Medulla oblongata (tissue), 1 donor: ENCODE data around the gene HINFP.
A peak's percentile ranks its signal among the peaks of the same experiment; 100 is the strongest.
"Not testable (repeated sequence)": the region's sequence is repeated elsewhere in the genome, so short reads cannot be mapped to it uniquely, and the experiment has no call there.

Experiments used
- DNase-seq: peaks from one replicate; pipeline ENCODE4 v3.0.0-alpha.2; 2015; ENCODE audit errors: extremely low spot score

HINFP gene

DNA sequence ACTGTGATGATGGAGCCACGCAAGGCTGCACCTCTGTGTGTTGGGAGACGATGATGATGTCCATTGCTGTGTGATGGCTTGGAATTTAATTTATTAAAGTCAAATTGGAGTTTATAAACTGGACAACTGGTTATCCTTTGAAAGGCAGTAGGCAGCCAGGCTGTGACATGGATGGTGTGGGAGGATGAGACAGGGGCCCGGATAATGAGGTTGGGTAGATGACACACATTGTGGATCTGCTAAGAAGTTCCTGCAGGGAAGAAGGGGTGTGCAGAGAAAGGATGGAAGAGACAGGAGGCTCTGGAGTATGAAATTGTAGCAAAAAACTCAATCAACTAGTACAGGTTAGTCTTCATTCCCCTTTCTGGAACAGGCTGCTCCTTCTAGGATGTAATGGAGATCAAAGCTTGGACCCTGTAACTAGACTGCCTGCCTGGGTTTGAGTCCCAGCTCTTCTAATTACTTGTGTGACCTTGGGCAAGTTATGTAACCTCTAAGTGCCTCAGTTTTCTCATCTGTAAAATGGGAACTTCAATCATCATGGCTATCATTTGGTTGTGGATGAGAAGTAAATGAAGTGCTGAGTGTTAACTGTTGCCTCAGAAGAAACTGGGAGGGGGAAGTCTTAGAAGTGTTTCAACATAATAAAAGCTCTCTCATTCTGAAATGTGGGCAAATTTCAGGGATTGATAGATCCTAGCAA lies 4.2 kb upstream of the HINFP start:
- DNase-seq: no peak

DNA sequence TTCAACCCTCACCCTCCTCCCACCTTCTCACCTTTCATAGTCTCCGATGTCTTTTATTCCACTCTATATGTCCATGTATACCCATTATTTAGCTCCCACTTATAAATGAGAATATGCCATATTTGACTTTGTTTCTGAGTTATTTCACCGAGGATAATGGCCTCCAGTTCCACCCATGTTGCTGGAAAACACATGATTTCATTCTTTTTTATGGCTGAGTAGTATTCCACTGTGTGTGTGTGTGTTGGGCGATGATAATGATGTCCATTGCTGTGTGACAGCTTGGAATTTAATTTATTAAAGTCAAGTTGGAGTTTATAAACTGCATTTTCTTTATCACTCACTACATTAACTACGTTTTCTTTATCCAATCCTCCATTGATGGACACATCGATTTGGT lies 3.2 kb upstream of the HINFP start:
- no peak for DNase-seq

DNA sequence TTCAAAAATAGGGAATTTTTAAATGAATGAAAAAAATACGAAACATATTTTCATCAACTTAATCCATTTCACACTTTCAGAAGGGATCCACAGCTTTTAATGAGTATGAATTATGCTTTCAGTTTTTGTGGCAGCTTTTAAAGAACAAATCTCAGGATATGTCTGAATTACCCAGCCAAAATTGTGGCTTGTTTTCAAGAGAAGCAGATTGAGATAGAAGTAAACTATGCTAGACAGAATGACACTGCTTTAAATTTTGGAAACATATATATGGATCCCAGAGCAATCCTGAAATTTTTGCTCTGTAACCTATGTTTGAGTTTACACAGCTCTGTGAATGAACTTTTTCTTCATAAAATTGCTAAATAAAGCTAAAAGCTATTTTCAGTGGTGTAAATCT lies 2.4 kb upstream of the HINFP start:
- DNase-seq: no peak

DNA sequence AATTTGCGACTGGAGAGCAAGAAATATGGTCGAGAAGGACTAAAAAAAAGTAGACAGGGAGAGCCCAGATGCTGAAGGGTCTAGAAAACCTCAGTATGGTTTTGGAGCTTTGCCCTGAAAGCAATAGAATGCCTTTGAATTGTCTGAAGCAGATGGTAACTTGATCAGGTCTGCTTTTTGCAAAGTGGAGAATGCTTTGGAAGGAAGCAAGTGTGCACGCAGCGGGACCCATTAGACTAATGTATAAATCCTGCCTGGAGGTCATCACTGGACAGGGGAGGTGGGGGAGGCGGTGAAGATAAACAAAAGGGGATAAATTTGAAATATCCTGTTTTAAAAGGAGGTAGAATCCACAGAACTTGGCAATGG lies 757 bp upstream of the HINFP start:
- peak; percentile 44 for DNase-seq

DNA sequence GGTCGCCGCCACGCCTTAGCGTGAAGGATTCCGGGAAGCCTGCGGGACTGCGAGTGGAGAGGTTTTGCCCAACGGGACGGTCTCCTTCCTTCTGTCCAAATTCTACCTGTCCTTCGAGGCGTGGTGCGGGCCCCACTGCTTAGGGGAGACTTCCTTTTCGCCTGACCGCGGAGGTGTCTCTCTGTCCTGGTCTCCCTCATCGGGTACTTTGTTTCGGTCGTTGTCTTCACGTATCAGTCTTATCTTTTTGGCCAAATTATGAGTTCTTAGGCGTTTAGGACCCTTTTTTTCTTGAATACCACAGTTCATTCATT lies 388 bp downstream of the HINFP start:
- DNase-seq: no peak

DNA sequence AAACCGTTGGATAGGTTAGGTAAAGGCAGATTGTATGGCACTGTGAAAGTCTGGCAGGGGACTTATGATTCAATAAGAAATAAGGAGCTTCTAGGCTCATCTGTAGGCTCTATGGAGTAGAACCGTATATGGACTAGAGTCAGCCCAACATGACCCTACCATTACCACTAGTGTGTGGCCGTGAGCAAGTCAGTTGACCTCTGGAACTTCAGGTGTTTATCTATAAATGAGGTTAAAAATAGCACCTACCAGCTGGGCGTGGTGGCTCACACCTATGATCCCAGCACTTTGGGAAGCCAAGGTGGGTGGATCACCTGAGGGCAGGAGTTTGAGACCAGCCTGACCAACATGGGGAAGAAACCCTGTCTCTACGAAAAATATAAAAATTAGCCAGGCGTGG lies 4.4 kb downstream of the HINFP start:
- DNase-seq: no peak

DNA sequence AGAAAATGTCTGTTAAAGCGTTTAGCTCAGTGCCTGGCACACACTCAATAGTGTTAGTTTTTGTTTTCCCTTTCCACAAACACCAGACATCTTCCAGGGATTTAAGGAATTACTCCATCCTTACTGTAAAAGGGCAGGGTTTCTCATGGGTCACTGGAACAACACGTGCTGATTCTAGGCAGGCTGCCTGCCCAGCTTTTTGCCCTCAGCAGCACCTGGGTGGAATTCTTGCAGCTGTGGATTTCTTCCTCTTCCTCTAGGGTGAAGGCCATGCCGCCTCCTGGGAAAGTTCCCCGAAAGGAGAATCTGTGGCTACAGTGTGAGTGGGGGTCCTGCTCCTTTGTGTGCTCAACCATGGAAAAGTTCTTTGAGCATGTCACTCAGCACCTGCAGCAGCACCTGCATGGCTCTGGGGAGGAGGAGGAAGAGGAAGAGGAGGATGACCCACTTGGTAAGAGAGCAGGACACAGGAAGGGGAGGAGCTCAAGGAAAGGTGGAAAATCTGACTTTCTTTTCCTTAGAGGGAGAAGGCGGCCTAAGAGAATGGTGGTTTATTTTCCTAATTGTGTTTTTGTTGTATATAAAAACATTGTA lies 5.4 kb downstream of the HINFP start:
- DNase-seq: no peak

DNA sequence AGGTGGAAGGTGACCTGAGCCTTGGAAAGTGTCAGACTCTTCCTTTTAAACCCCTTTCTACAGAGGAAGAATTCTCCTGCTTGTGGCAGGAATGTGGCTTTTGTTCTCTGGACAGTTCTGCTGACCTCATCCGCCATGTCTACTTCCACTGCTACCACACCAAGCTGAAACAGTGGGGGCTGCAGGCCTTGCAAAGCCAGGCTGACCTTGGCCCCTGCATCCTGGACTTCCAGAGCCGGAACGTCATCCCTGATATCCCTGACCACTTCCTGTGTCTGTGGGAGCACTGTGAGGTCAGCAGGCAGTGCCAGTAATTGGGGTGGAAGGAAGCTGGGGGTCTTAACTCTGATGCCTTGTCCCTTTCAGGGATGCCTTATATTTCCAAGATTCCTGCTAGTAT lies 9.3 kb downstream of the HINFP start:
- DNase-seq: no peak

DNA sequence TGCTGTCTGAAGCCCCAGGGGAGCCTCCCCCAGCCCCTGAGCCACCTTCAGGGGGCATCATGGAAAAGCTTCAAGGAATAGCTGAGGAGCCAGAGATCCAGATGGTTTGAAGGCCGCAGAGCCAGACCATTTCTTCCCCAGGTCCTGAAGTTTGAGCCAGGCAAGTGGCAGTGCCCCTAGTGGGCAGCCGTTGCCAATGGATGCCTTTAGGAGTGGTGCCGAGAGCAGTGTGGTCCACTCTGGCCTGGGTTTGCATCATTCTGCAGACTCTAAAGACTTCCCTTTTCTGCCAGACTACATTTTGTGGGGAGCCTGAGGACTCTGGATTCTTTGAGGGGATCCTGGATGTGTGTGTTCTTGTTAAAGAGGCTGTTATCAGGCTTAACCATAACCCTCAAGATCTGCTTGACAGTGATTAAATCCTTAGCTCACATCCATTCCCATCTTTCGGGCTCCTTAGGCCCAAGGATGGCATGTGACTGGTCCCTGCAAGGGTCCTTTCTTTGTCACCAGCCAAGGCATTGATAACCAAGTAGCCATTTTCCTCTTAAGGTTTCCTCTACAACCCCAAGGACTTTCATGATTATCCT lies 13.1 kb downstream of the HINFP start:
- no peak for DNase-seq

DNA sequence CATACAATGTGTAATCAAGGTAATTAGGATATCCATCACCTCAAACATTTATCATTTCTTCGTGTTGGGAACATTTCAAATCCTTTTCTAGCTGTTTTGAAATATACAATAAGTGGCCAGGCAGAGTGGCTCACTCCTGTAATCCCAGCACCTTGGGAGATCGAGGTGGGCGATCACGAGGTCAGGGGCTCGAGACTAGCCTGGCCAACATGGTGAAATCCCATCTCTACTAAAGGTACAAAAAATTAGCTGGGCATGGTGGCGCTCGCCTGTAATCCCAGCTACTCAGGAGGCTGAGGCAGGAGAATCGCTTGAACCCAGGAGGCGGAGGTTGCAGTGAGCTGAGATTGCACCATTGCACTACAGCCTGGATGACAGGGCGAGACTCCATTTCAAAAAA lies 17.9 kb downstream of the HINFP start:
- DNase-seq: not testable (repeated sequence)

DNA sequence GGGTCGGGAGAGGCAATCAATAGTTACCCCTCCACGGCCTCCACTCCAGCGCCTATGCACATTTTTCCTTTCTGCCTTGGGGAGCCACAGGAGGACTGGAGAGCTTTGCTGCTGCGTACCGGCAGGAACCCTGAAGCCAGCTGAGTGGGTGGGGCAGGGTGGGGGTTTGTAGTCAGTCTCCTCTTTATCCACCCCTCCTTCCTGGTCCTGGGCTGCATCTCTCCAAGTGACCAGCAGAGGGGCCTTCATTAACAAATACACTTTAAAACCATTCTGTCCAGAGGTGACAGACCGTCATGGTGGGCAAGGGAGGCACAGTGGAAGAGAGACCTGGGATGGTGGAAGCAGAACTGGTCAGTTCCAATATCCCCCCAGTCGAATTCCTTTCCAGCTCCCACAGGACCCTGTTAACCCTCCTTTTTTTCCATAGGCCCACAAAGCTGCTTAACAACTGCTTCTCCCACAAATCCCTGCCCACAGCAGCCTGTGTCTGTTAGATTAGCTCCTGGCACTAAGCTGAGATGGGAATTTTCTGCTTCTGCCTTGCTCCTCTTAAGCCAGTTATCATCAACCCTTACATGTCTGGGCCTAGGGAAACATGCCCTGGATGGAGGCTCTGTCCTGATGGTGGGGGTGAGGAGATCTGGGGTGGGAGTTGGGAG lies 23.6 kb downstream of the HINFP start:
- peak; percentile 56 for DNase-seq

DNA sequence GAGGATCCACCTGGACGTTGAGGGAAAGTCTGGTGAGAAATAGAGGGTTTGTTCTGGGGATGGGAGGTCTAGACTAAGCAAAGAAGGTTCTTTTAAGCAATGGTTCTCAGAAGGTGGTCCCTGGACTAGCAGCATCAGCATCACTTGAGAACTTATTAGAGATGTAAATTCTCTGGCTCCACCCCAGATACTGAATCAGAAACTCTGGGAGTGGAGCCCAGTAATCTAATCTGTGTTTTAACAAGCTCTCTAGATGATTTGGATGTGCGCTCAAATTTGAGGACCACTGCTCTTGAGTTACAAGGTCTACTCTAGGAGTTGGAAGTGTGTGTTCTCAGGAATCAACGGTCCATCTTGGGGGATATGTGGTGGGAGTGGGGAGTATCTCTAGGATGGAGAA lies 24.2 kb downstream of the HINFP start:
- DNase-seq: no peak

DNA sequence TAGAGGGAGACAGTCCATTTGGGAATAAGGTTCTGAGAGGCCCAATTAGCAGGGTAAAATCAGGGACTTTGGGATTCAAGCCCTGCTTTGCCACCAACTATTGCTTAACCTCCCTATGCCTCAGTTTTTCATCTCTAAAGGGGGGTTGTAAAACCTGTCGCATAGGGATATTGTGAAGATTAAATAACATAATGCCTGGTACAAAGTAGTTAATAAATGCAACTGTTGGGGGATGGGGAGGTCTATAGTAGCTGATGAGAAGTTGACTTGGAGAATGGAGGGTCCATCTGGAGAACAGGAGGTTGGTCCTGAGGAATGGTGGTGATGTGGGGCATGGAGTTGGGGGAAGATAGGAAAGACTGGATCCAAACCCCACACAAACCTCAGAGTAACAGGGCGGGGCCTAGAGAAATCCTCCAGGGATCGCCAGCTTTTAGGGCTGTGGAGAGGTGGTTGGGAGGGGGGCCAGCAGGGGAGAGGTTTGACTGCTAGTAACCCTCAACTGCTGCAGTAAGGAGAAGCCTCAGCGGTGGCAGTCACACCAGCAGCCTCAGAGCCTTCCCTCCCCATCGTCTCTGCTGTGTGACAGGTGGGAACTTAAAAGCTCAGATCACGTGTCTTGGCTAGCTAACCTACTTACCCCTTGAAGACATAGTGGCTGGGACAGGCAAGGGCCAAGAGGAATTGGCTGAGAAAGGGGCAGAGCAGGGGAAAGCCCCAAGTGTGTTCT lies 26.4 kb downstream of the HINFP start:
- DNase-seq: no peak

DNA sequence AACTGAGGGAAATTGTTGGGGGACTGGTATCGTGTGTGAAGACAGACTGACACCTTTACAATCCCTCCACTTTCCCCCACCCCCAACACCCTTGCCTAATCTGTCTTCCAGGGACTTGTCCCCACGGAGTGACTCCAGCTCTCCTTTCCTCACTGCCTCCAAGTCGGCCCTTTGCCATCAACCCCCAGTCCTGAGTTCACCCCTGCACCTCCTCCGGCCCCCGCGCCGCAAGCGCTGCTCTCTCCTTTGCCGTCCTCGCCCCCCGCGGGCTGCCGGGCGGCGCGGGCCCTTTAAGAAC lies 27.3 kb downstream of the HINFP start:
- DNase-seq: no peak

DNA sequence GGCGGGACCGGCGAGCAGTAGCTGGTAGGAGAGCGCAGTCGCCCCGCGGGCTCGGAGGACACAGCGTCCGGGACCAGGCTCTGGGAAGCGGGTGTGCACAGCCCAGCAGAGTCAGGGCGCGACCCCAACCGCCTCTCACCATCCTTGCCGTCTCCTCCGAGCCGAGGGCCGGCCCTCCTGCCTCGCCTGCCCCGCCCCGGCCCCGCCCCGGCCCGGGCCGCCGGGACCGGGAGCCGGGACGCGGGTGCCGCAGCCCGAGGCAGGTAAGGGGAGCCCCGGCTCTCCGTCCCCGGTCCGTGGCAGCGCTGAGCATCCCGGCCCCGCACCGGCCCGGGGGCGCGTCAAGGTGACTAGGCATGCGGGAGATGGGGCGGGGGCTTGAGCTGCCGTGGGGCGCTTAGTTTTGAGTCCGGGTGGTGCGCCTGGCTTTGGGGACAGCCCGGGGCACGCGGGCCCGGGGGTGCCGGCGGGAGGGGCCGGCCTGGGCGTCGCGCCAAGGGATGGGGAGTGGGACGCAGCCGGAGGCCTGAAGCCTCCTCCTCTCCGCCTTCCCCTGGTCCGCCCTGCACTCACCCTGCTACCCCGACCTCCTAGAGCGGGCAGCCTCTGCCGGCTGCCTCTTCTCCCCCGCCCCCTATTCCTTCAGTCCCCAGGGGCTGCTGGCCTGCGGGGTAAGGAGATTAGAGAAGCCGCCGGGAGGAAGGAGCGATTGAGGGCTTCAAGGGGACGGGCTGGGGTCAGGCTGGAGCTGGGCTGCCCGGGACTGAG lies 27.8 kb downstream of the HINFP start, which contains the start of gene ABCG4:
TSS of gene ABCG4 (plus strand) at position 35 of the 768 bp plus-strand sequence. CDS start 914 bp downstream, outside the sequence.
- DNase-seq: no peak

DNA sequence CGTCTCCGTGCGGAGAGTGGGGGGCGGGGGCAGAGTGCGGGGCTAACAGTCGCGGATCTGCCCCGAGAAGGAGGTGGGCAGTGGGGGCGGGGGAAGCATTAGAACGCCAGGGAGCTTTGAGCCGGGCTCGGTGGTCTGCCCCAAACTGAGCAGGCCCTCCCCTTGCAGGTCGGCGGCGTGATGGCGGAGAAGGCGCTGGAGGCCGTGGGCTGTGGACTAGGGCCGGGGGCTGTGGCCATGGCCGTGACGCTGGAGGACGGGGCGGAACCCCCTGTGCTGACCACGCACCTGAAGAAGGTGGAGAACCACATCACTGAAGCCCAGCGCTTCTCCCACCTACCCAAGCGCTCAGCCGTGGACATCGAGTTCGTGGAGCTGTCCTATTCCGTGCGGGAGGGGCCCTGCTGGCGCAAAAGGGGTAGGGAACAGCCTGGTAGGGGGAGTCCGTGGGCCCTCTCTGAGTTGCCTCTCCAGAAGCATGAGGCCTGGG lies 28.5 kb downstream of the HINFP start:
- DNase-seq: no peak

DNA sequence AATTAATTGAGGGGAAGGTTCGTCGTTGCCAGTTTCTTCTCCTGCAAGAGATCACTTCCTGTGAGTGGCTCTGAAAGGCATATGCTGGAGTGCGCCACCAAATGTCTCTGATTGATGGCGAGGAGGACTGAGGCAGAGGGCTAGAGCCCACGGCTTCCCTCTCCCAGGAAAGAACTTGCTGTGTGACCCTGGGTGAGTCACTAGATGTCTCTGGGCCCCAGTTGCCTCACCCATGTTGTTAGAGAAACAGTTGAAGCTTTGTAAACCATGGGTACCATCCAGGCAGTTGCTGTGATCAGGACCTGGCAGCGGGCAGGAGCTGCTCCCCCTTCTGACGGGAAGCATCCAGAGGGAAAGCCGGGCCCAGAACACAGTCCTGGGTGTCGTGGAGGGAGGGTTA lies 30.7 kb downstream of the HINFP start:
- DNase-seq: no peak

DNA sequence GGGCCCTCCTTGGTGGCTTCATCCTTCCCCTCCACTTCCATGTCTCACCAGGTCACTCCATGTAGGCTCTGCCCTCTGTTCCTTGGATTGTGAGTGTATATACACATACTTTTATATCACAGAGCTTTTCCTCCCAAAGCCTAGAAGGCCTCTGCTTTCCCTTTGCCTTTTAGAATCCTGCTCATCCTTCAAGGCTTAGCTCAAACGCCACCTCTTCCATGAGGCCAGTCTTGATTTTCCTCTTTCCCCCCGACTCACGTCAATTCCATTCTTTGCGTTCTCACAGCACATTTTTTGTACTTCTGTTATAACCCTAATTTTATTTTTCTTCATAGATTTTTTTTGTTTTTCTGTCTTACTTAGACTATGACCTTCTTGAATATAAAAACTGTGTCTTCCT lies 31.2 kb downstream of the HINFP start:
- DNase-seq: no peak

DNA sequence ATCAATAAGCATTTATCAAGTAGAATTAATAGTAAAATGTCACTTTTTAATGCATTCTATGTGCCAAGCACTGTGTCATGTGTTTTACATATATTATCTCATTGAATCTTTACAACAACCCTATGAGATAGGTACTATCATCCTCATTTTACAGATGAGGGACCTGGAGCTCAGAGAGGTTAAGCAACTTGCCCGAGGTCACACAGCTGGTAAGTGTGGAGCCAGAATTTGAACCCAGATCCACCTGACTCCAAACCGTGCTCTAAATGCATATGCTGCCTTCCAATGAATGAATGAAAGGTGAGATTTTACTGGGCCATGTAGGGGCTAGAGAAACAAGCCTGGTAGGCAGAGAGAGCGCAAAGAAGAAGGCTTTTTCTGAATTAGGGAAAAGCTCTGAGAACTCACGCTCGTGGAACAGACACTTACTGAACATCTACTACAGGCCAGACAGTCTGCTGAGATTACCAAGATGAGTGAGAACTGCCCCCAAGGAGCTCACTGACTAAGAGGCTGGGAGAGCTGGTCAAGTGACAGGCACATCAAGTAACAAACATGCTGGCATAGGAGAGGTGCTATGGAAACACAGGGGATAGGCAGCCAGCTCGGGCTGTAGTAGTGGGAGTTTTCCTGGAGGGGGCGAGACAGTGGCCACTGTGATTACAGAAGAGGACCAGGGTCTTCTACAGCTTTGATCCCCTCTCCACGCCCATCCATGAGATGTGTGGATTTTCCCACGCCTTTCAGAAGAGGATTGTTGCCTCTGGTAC lies 31.9 kb downstream of the HINFP start:
- no peak for DNase-seq

DNA sequence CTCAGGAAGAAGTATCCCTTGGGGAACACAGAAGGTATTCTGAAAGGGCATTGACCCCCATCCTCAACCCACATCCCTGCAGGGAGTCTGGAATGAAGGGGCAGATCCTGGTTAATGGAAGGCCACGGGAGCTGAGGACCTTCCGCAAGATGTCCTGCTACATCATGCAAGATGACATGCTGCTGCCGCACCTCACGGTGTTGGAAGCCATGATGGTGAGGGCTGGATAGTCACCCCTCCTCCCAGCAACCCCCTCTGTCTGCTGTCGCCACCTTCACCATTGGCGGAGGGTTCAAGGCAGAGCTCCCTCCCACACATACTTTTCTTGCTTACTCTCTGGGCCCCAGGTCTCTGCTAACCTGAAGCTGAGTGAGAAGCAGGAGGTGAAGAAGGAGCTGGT lies 32.8 kb downstream of the HINFP start:
- DNase-seq: no peak
